T1000 (cell line): ENCODE data around the gene ISOC2.

Experiments used
- DNase-seq: peaks from one replicate; lab custom pipeline; 2025; ENCODE audit warnings: mixed read lengths; lab: John Stamatoyannopoulos, UW

Gene ISOC2

GRCh38 chr19:55406826-55407549 is 54.5 kb downstream of the ISOC2 start:
- no peak for DNase-seq

DNA sequence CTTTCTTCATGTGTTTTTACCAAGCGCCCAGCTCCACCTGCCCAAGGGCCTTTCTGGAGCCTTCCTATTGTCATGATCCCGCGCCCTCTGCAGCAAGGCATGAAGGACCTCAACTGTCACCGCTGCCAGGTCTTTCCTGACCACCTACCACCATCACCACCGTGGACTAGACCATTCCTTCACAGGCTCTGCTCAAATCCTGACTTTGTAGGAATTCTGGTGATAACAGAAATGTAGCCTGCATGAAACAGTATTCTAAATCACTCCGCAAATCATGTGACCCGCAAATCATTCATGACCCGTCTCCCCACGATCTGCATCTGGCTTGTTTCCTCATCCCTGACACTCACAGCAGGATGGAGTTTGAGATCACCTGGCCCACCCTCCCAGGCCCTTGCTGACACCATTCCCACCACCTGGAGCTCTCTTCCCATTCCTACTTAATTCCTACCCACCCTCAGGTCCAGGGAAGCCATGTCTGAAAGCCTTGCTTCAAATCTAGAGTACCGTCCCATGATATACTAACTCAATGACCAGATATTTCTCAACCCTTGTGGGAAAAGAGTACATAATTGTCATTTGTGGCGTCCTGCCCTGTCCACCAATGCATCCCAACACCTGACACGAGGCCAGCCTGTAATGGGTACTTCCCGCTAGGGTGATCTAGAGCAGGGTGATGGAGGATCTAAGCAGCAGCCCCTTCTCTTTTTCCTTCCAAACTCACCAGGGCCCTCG is 55.2 kb downstream of the ISOC2 start:
- DNase-seq, result no peak

GRCh38 chr19:55405638-55406037 is 55.8 kb downstream of the ISOC2 start:
- no peak for DNase-seq
